HS-27A (cell line): ENCODE results near the gene ARMH1.

Experiments used
- DNase-seq: peaks from one replicate; pipeline ENCODE4 v3.0.0-alpha.2; 2012; ENCODE audit warnings: low read depth, missing footprints

The ARMH1 gene

DNA sequence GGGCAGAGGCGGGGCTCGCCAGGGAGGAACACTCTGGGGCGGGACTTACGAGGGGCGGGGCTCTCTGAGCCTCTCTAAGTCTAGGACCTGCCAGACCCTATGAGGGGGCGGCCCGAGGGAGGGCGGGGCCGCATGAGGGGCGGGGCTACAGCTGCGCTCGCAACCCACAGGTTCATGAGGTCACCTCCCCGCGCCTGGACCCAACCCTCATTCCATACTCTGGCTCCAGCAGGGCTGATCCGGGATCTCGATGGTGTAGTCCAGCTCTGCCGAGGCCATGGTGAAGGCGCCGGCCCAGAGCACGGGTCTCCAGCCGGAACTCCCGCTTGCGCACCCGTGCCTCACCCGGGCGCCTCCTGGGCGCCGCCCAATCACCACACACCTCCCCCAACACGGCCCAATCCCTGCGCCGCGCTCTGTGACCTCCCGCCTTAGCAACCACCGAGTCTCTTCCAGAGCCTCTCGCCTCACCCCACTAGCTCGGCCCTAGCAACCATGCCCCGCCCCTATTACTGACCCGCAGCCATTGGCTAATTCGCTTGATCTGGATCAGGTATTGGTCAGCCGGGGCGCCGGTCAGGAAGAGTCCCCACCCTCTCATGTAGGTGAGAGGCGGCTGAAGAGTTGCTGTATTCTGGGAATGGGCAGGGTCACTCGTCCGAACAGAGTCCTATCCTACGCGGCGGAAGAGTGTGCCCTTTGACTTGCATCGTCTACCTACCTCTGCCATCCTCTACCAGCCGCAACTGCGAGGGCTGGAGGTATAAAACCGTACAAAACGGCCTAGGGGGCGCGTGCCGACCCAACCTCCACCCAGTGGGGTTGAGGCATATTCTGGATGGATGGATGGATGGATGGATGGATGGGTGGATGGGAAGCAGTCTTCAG lies at the start of gene ARMH1, which contains the start of gene TMEM53:
Gene ARMH1, plus strand, starts transcription at position 602 of the 888 bp plus-strand sequence. CDS start 14,984 bp downstream, outside the sequence.
Gene TMEM53, minus strand, starts transcription at position 369 of the 888 bp plus-strand sequence. Its CDS starts 90 bp downstream, at position 279.
- DNase-seq = peak; percentile 97

DNA sequence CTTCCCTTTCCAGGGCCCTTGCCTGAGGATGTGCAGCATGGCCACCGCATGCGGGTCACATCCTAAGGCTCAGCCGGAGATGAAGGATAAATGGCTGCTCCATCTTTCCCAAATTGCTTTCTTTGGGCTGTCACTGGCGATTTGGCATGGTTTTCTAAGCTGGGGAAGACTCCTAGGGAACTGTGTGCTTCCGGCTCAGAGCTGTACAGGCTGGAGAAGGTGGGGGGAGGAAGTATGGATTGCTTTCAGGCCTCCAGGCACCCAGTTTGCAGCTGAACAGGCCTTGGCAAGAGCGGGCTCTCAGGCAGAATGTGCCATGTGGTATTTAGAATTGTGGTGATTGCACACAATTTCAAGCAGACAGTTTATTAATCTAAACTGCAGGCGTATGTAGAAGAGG lies 49.2 kb upstream of the ARMH1 start:
- no peak for DNase-seq

DNA sequence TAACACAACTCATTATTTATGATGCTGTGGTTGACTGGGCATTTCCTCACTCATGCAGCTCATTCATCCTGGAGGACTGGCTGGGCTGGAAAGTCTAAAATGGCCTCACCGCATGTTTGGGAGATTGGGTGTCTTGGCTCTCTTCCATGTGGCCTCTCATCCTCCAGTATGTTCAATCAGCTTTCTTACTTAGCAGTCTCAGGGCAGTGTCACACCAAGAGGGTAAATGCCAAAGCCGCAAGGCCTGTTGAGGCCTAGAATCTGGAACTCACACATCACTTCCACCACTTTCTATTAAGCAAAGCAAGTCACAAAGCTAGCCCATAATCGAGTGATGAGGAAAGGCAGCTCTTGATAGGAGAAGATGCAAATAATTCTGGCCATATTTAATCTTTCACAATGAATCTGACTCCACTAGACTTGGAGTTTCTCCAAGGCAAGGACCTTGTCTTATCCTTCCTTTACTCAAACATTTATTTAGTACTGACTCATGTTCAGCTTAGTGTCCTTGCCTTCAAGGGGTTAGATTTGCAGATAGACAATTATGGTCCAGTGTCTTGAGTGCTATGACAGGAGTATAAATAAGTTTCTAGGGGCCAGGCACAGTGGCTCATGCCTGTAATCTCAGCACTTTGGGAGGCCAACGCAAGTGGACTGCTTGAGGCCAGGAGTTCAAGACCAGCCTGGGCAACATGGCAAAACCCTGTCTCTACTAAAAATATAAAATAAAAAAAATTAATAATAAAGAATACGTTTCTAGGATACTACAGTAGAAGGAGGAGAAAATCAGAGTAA lies 45.4 kb upstream of the ARMH1 start:
- peak; percentile 42 for DNase-seq

DNA sequence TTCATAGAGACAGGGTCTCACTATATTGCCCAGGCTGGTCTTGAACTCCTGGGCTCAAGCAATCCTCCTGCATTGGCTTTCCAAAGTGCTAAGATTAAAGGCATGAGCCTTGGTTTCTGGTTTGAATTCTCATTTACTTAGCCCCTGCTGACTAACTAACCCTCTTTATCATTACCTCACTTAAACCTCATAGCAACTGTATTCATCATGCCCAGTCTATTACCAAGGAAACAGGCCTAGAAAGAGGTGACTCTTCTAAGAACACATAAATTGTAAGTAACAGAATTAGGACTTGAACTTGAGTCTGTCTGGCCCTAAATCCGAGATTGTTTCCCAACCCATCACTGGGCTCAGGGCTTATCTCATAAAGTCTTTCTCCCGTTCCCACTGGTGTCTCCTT lies 44.4 kb upstream of the ARMH1 start:
- DNase-seq = no peak

DNA sequence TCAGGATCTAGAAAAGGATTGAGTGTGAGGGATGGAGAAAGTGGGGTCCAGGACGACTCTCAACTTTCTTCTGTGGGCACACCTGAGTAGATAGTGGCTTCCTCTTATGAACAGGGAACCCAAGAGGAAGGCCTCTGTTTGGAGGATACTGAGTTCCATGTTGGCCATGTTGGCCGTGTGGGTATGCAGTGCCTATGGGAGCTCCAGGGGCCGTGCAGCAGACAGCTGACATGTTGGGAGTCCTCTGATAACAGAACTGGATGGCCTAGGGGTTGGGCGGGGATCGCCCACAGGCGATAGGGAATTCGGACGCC lies 43.2 kb upstream of the ARMH1 start:
- no peak for DNase-seq

DNA sequence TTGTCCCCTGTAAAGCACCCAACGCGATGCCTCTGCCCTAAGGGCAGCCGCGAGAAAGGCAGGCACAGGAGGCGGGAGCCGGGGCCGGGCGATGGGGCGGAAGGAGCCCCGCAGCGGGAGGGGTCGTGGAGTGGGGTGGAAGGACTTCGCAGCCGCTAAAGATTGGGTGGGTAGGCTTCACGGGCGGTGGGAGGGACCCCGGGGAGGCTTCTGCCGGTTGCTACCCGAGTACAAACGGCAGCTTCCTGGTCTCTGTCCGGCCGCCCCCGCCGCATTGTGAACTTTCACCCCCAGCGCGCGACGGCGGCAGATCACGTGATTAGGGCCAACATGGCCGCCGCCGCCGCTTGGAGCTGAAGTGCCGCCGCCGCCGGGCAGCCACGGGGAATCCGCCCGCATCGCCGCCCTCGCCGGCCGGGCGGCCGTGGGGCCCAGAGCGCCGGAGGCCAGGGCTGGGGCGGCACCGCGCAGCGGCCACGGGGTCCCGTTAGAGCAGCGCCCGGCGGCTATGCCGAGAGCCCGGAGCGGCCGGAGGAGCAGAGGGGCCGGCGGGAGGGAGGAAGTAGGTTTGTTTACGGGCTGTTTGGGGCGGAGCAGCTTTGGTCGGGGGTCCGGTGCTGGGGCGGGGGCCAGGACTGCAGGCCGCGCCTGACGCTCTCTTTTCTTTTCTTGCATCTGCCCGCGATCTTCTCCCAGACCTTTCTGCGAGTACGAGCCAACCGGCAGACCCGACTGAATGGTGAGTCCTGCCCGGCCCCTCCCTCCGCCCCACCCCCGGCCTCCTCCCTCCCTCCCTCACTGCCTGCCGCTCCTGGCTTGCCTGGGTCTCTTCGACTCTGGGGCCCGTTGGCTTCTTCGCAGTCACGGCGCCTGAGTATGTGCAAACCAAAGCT lies 42.6 kb upstream of the ARMH1 start:
- DNase-seq = peak; percentile 50

DNA sequence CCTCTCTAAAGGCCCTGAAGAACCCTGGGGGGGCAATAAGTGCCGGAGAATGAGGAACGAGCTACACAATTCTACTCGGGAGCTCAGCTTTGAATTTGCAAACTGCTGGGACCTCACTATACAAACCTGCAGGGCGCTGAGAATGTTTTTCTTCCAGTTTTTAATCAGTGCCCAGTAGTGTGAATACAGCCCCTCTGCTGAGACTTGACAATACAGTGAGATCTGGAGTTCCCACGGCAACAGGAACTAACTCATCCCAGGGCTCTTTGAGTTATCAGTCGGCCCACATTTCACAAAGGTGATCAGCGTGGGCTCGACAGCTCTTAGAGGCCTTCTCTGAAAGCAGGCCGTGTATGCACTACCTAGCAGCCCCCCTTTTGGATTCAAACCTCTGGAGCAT lies 41.9 kb upstream of the ARMH1 start:
- no peak for DNase-seq

DNA sequence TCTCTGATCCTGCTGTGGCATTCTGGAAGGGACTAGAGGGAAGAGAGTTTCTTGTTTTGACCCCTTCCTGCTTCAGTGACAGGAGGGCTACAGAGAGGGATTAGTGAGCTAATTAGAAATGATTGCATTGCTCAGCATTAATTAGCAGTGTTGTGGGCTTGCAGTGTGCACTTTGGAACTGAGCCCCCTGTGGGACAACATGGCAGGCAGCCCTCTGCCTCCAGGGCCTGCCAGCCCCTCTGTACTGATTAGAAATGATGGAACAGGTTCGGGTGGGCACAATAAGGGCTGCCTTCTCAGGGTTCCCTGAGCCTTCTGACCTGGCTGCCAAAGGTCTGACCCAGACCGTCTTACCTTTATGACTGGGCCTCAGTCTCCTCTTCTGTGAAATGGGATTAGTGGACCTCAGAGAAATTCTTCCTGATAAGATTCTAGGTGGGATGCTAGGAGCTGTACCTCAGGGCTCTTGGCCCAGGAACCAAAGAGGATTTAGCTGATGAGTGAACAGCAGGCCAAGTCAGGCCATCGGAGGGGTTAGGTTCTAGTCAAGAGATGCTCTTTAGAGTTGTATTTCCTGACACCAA lies 39.8 kb upstream of the ARMH1 start:
- DNase-seq = no peak

DNA sequence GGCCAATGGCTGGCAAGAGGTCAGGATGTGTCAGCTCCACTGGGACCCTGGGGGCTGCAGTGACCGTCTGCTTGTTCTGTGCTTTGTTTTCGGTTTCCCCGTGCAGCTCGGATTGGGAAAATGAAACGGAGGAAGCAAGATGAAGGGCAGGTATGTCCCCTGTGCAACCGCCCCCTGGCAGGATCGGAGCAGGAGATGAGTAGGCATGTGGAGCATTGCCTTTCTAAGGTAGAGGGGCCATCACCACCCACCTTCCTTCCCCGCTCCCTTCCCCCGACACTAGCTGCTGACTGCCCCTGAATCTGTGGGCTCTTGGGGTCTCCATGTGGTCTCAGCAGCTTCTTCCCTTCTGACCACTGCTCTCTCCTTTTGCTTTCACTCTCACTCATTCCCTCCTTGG lies 39.1 kb upstream of the ARMH1 start:
- no peak for DNase-seq

DNA sequence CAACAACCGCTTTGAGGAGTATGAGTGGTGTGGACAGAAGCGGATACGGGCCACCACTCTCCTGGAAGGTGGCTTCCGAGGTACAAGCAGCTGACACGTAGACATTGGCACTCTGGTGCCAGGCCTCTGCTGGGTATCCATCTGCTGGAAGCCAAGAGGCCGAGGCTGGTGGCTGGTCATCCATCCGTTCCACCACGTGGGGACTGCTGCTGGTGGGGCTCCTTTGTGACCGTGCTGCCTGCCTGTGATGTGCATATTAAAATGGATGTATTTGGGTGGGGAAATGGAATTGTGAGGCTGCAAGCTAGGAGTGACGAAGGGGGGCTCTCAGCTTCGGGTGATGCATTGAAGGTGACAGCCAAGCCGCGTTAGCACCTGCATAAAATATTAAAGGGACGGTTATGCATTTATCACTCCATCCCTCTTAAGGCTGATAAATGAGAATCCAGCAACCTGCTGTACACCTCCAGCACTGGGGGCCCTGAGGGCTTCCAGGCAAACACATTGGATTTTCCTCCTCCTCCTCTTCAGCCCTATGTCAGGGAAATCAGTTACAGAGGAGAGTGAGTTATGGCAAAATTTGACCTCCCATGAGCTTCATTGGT lies 38.3 kb upstream of the ARMH1 start:
- DNase-seq = no peak

DNA sequence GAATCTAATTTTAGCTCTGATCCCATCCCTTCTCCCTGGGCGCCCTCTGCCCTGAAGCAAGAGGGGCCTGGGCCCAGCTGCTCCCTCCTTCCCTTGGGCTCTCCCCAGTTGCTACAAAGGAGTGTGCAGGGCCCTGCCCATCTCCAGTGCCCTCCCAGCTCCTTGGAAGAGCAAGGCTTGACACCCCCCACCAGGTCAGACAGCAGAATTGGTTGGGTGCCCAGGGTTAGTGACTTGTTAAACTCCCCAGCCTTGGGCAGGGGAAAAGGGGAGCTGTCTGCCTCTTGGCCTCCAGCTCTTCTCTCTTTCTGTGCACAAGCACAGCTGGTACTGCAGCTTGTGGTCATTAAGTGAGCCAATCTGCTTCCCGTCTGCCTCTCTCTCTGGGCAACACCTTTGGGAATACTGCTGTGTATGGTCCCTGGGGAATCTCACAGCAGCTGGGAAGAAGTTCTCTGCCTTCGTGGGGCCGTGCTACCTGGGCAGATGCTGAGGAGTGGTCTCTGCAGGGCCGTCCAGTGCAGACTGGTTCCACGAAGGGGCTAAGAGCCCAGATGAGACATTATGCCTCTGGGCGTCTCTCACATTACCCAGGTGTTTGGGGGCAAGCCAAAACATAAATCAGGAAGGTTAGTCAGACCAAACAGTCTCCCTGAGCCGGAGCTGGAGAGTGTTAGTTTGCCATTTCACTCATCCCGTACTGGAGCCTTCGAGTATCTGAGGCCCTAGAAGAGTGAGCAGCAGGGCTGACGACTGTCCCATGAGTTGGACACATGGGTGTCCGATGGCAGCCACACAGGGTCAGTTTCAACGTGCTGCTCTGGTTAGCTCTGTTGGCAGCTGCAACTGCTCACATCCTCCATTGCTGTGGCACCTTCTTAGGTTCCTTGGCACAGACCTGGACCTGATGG lies 37.6 kb upstream of the ARMH1 start:
- no peak for DNase-seq

DNA sequence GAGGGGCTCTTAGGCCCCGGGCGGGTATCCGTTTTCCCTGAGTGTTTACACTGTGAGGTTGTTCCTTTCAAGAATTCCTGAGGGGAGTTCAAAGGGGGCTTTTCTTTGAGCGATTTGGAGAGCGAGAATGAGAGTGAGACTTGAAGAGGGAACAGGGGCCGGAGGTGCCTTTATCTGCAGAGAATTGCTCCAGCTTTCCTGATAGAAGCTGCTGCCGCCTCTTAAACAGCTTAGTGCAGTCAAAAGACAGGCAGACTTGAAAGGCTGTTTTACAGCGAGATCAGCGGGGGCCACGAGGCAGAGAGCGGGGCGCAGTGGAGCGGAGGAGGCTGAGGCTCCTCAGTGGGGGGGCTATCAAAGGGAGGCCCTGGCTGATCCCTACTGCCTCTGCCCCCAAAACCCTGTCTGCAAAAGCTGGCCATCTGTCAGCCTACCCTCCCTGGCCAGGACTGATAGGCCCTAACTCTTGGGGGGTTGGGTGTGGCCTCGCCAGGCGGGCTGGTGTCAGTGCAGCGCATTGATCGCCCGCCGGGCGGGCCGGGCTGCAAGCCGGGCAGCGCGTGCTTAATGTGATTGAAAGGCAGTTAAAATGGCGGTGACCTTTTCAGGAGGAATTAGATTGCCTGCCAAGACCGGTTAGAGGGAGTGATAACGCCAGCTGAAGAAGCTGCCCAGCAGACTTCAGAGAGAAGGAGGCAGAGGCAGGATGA lies 36.7 kb upstream of the ARMH1 start:
- DNase-seq = no peak

DNA sequence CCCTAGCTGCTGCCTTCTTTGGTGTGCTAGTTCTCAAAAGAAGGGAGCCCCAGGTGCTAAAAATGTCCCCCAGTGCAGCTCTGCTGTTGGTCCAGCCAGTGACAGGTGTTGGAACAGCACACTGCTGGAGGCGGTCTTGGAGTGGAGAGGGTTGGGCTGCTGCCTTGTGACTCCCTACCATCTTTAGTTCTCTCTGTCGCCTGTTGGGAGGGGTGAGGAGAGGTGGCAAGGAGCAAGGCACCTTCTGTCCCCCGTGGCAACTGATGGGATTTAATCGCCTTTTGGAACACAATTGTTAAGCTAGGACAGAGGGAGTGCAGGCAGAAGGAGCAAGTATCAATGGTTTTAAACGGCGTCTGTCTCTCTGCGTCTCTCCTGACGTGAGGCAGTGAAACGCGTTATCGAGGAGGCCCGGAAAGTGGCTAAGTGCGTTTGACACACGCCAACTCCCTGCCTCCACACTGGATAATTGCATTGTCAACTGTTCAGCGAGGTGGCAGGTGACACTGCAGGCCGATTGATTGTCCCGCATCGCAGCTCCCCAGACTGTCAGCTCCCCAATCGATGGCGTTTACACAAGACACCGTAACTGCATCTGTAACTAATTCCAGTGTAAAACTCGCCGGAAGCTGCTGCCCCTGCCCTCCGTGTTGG lies 34.2 kb upstream of the ARMH1 start:
- no peak for DNase-seq

DNA sequence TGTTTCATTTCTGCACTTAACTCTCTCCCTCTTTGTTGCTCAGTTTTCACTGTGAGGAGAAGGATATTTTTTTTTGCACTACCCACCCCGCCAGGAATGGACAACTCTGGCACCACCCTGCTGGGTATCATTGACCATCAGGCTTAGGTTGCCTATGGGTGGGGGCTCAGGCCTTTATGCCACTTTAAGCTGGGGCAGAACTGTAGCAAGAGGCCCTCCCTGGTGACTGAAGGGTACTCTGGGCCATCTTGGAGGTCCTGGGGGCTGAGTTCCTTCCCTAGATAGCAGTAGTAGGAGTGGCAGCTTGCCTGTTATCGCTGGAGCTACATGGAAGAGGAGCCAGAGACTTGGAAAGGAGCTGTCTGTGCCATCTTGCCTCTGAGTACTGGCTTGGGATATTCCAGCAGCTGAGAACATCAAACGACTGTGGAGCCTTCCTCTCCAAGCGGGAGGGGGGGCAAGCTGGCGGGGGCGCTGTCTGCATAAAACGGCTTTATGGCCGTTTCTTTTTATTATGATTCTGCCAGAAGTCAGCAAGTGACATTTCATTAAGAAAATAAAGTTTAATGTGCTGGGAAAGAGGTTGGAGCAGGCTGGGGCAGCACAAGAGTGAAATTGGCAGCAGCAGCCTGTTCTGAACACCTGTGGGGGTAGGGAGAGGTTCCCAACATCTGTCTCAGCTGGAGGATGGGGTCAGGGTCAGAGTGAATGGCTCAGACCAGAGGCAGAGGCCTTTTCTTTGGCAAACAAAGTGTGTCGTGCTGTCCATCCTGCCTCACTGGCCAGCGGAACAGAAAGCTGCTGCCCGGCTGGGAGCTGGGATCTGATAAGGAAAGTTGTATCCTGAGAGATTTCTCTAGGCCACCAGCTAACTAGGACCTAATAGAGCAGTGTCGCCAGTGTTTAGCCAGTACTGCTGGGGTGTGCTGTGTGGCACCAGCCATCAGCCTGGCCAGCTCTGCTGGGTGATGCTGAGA lies 33.1 kb upstream of the ARMH1 start:
- DNase-seq = no peak

DNA sequence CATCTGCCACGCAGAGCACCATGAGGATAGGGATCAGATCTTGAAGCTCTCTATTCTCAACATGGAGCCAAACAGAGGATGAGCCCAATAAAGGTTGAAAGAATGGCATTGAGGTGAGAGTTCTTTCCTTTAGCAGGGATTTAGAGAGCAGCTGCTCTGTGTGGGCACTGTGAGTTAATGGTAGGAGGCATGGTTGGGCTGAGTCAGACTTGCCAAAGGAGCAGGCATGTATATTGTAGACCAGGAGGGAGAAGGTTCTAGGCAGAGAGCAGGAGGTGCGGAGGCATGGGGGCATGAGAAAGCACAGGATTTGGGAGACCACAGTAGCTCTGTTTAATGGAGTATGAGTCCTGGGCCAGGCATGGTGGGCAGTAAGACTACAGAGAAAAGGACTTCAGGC lies 32.3 kb upstream of the ARMH1 start:
- DNase-seq = no peak

DNA sequence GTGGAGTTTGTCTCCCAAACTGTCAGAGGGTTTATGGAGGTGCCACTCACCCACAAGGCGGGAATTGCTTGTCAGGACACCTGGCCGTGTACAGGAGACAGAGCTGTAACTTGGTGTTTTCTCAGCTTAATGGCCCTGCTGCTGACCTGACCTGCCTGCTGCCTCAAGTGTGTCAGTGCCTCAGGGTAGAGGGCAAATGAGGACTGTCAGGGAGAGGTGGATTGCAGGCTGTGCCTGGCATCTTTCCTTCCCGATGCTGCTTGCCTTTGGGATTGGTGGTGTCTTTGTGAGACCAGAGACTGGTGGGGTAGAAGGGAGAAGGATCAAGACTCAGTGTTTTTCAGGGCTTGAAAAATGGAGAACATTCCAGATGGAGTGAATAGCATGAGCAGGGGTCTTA lies 31.6 kb upstream of the ARMH1 start:
- no peak for DNase-seq

DNA sequence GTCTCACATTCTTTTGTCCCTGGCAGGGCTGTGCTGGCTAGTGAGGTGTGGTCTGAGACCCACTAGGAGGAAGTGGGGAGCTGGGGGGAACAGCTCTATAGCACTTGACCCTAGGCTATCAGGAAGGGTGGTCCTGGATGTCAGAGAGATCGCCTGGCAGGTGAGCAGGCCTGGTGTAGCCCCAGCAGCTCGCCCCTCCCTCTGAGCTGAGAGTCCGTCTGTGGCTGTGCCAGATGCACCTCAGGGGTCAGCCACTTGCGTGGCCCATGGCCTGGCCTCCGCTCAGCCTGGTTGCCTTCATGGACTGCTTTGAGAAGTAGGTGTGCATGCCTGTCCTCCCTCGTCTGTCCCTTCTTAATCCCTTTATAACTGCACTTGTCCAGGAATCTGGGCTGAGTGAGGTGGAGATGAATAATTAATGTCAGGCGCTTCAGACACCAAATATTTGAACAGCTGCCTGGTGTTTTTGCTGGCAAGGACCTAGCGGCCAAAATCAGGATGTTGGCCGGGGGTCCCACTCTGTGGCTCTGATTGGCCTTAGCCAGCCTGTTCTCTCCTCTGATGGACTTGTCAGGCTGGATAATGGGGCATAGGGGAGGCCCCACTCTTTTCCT lies 30.7 kb upstream of the ARMH1 start:
- DNase-seq = no peak
